ENCODE measurements around the gene KCTD10. TPM values are rescaled to one million over a fixed set of nuclear protein-coding genes. Genes with fewer than 3 reads are reported as not detected.
A peak's percentile ranks its signal among the peaks of the same experiment; 100 is the strongest.
"Not testable (repeated sequence)": the region's sequence is repeated elsewhere in the genome, so short reads cannot be mapped to it uniquely, and the experiment has no call there.

Gene KCTD10
- total RNA-seq, 1 donor from 2014 or later: 51.1 TPM

GRCh38 chr12:109475993-109476806 lies 900 bp downstream of the KCTD10 start:
- no peaks in the 10 kb centered on the region for H3K9me3 Mint-ChIP-seq (ENCODE audit: low read depth)
- no peaks in the 10 kb centered on the region for H3K36me3 Mint-ChIP-seq (ENCODE audit: insufficient read depth)
- no peak for DNase-seq (ENCODE audit: low spot score, unreplicated experiment)
- H3K27ac Mint-ChIP-seq: peak overlapping the region; percentile 94
- TF ChIP-seq, protein P1, sequence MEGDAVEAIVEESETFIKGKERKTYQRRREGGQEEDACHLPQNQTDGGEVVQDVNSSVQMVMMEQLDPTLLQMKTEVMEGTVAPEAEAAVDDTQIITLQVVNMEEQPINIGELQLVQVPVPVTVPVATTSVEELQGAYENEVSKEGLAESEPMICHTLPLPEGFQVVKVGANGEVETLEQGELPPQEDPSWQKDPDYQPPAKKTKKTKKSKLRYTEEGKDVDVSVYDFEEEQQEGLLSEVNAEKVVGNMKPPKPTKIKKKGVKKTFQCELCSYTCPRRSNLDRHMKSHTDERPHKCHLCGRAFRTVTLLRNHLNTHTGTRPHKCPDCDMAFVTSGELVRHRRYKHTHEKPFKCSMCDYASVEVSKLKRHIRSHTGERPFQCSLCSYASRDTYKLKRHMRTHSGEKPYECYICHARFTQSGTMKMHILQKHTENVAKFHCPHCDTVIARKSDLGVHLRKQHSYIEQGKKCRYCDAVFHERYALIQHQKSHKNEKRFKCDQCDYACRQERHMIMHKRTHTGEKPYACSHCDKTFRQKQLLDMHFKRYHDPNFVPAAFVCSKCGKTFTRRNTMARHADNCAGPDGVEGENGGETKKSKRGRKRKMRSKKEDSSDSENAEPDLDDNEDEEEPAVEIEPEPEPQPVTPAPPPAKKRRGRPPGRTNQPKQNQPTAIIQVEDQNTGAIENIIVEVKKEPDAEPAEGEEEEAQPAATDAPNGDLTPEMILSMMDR (IDR thresholded peaks at IDR 0.05; ENCODE audit: unreplicated experiment): no peak
- peaks cover 17% of the 10 kb centered on the region for H3K4me1 Mint-ChIP-seq (ENCODE audit: low read depth)
- peak overlapping the region; percentile 94 for H3K4me3 Mint-ChIP-seq (ENCODE audit: low read depth)
- no peaks in the 10 kb centered on the region for H3K27me3 Mint-ChIP-seq

DNA sequence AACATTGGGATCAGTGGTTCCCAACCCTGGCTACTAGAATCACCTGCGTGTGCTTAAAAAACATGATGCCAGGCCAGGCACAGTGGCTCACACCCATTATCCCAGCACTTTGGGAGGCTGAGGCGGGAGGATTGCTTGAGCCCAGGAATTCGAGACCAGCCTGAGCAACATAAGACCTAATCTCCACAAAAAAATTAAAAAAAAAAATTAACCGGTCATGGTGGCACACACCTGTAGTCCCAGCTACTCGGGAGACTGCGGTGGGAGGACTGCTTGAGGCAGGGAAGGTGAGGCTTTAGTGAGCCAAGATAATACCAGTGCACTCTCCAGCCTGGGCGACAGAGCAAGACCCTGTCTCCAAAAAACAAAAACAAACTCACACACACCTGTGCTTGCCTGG lies 2.0 kb downstream of the KCTD10 start:
- TF ChIP-seq, protein P1 (IDR thresholded peaks at IDR 0.05; ENCODE audit: unreplicated experiment): no peak
- no peaks in the 10 kb centered on the region for H3K9me3 Mint-ChIP-seq (ENCODE audit: low read depth)
- no peaks in the 10 kb centered on the region for H3K36me3 Mint-ChIP-seq (ENCODE audit: insufficient read depth)
- no peak for DNase-seq (ENCODE audit: low spot score, unreplicated experiment)
- H3K27ac Mint-ChIP-seq: no peak overlapping the region
- H3K27me3 Mint-ChIP-seq: no peaks in the 10 kb centered on the region
- H3K4me3 Mint-ChIP-seq (ENCODE audit: low read depth): peak overlapping the region; percentile 94
- H3K4me1 Mint-ChIP-seq (ENCODE audit: low read depth): peaks cover 17% of the 10 kb centered on the region

DNA sequence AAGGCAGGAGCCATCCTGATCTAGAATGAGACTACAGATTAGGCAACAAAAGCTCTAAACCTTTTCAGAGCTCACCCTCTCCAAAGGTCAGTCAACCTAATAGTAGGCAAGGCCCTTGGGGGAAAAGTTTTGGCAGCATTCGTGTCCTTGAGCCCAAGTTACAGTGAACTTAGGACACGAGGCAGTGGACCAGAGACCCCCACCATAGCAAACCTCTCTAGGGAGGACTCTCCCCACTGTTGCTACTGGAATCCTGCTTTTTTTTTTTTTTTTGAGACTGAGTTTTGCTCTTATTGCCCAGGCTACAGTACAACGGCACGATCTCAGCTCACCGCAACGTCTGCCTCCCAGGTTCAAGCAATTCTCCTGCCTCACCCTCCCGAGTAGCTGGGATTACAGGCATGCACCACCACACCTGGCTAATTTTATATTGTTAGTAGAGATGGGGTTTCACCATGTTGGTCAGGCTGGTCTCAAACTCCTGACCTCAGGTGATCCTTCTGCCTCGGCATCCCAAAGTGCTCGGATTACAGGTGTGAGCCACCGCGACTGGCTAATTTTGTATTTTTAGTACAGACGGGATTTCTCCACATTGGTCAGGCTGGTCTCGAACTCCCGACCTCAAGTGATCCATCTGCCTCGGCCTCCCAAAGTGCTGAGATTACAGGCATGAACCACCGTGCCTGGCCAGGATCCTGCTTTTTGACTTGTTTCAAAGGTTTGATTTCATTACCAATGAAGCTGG lies 3.4 kb downstream of the KCTD10 start:
- H3K9me3 Mint-ChIP-seq (ENCODE audit: low read depth); H3K4me3 Mint-ChIP-seq (ENCODE audit: low read depth); H3K36me3 Mint-ChIP-seq (ENCODE audit: insufficient read depth); DNase-seq (ENCODE audit: low spot score, unreplicated experiment); H3K27ac Mint-ChIP-seq; H3K27me3 Mint-ChIP-seq: not testable (repeated sequence)
- H3K4me1 Mint-ChIP-seq (ENCODE audit: low read depth): peaks cover 17% of the 10 kb centered on the region

DNA sequence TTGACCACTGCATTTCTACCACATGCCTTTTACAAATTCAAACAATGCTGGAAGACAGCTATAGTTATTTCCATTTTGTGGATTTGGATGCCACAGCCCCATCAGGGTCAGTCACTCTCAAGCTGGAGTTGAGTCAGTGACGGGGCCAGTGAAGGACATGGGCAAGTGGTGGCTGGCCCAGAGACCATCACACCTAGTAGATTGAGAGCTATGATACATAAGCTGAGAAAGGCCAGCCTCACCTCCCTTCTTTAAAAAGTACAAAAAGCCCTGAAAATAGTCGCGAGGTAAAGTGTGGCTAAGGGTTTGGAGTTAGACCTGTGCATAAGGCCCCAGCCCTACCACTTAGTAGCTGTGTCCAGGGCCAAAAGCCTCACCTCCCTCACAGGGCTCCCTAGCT lies 4.1 kb downstream of the KCTD10 start:
- Mint-ChIP-seq H3K4me1 (ENCODE audit: low read depth) (peaks cover 15% of the 10 kb centered on the region), H3K27ac (no peak overlapping the region), H3K4me3 (ENCODE audit: low read depth) (no peak overlapping the region), H3K9me3 (ENCODE audit: low read depth) (no peaks in the 10 kb centered on the region), H3K36me3 (ENCODE audit: insufficient read depth) (peaks cover 5% of the 10 kb centered on the region), H3K27me3 (no peaks in the 10 kb centered on the region)
- TF ChIP-seq, protein P1 (IDR thresholded peaks at IDR 0.05; ENCODE audit: unreplicated experiment): no peak
- DNase-seq (ENCODE audit: low spot score, unreplicated experiment): no peak

- DNase-seq (ENCODE audit: low spot score, unreplicated experiment): no peak
- Mint-ChIP-seq H3K36me3 (ENCODE audit: insufficient read depth) (peaks cover 5% of the 10 kb centered on the region), H3K27me3 (no peaks in the 10 kb centered on the region), H3K27ac (no peak overlapping the region), H3K4me3 (ENCODE audit: low read depth) (no peak overlapping the region), H3K4me1 (ENCODE audit: low read depth) (no peaks in the 10 kb centered on the region), H3K9me3 (ENCODE audit: low read depth) (no peaks in the 10 kb centered on the region)
- TF ChIP-seq, protein P1 (IDR thresholded peaks at IDR 0.05; ENCODE audit: unreplicated experiment): no peak
Observed at GRCh38 chr12:109469517-109469916, 7.6 kb downstream of the KCTD10 start.
